Cardiac fibroblast (primary cell): ENCODE data around the gene MRPL24.

Experiments
- DNase-seq, 2 donors: peaks; one replicate each; pipeline versions ENCODE4 v3.0.0 to v3.0.0-alpha.2; 2010; ENCODE audit warnings: low read depth in 2 of 2
- H3K4me3 ChIP-seq, 2 donors: replicated peaks in 1 of 2; 1 replicate in 1 of 2; 2 replicates in 1 of 2; pipeline ENCODE4 v1.5.1; 2011; ENCODE audit warnings: low read depth in 2 of 2, low read length in 2 of 2, mild to moderate bottlenecking in 2 of 2, moderate library complexity in 1 of 2
- TF ChIP-seq, protein P1 (sequence below): IDR thresholded peaks from one replicate; pipeline ENCODE4 v1.5.1; 2011; ENCODE audit warnings: low read depth, mild to moderate bottlenecking, low read length, inconsistent platforms

The MRPL24 gene

DNA sequence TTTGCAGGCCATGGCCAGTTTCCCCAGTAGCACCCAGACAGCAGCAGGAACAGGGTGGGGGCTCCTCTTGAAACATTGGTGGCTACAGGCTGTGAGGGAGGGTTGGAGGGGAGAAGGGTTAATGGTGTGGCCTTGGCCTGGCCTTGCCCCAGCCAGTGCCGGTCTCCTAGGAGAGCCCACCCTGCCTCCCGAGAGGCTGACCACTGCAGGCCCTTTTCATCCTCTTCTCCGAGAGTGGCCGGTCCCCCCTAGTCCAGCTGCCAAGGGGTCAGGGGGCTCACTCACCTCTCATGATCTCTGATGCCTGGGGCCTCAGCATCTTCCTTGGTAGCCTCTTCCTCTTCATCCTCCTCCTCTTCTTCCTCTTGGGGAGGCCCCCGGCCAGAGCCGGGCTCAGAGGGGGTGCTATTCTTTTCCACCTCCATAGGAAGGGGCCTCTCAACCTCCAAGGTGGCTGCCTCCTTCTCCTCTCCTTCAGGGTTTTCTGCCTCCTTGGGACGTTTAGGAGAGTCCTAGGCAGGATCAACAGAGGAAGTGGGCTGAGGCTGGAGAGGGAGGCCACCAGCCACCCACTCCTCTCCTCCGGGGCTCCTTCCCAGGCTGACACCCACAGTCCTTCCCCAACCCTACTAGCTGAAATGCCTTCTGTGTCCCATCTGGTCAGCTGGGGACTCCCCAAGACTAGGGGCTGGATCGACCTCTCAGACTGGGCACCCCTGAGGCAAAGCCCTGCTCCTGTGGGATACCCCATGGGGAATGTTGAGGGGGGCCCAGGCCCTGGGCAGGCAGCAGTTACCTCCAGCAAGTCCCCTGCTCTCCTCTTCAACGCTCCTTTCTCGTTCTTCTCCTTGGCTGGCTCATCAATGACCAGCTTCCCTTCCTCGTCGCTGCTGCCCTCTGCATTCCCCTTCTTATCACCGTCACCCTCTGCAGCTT is 2.7 kb upstream of the MRPL24 start:
- TF ChIP-seq, protein P1, sequence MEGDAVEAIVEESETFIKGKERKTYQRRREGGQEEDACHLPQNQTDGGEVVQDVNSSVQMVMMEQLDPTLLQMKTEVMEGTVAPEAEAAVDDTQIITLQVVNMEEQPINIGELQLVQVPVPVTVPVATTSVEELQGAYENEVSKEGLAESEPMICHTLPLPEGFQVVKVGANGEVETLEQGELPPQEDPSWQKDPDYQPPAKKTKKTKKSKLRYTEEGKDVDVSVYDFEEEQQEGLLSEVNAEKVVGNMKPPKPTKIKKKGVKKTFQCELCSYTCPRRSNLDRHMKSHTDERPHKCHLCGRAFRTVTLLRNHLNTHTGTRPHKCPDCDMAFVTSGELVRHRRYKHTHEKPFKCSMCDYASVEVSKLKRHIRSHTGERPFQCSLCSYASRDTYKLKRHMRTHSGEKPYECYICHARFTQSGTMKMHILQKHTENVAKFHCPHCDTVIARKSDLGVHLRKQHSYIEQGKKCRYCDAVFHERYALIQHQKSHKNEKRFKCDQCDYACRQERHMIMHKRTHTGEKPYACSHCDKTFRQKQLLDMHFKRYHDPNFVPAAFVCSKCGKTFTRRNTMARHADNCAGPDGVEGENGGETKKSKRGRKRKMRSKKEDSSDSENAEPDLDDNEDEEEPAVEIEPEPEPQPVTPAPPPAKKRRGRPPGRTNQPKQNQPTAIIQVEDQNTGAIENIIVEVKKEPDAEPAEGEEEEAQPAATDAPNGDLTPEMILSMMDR = no peak
- no peak for DNase-seq
- no peak overlapping the region for H3K4me3 ChIP-seq

DNA sequence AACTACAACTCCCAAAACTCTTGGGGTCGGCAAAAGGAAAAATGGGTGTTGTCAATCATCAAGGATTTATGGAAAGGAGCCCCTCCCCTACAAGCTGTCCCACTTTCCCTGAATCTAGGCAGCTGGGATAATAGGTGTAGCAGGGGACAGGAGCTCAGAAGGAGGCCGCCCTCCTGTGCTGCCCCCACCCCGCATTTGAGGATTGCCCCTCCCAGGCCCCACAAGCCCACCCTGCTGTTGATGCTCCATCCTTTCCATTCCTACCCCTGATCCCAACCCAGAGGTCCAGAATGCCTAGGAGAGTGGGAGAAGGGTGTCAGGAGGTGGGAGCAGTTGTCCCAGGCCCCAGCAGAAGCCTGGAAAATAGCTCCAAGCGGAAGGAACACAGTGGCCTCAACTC is 1.9 kb upstream of the MRPL24 start:
- TF ChIP-seq, protein P1 = no peak
- DNase-seq = no peak

DNA sequence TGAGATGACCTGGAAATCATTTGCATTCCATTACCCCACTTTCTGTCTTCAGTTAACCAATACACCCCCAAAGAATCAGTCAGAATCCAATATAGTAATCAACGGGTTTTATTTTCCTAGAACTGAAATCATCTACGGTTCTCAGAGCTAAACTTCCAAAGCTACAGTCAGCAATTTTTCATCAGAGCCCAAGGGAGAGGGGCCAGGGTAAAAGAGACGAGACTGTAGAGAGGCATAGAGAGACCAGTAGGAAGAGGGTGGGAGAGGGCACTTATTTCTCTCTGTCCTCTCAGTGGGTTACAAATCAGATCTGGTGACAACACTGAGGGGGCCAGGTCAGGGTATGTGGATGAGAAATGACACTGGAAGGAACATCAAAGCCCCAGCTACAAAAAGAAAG is 1.1 kb upstream of the MRPL24 start:
- TF ChIP-seq, protein P1 = no peak
- DNase-seq = no peak
- no peak overlapping the region for H3K4me3 ChIP-seq

More for the DNA sequence above, 1.9 kb upstream of the MRPL24 start:
- no peak overlapping the region for H3K4me3 ChIP-seq

DNA sequence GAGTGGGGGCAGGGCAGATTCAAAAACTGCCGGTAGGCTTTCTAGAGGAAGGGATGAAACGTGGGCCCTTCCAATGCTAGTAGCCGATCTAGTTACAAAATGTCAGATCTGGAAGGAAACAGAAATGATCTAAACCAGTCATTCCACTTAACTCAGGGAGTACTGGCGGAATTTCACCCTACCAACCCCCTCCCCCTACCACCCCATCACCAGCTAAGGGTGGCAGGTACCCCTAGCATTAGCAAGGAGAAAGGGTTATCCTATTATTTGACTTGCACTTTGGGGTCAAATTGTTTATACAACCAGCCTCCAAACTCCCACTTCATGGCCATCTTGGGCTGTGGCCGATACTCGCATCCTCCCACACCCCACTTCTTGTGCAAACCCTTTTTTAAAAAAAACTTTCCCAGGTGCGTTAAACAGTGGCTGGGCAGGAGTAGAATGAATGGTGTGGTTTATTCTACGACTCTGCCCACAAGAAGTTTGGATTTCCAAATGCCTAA is 644 bp upstream of the MRPL24 start:
- no peak for DNase-seq
- peak overlapping the region in 1 of 2 donors; percentile 21 for H3K4me3 ChIP-seq
- TF ChIP-seq, protein P1 = no peak

DNA sequence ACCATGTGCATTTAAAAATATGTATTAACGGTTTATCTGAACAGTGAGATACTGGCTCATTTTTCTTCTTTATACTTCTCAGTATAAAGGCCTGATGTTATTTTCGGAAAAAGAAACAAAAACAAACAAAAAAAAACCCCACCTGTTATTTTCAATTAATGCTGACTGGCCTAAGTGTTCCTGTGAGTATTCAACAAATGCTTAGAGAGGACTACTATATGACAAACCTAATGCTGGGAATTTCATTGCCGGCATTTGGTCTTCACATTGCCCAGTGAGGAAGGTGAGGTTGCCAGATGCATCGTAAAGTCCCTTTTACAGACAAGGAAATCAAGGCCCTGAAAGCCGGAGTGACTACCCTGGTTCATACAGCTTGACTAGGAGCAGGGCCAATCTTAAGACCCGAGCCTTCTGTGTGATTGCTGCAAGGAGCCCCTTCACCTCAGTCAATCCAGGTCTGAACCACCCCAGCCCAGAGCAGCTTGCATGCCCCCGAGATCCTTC is 599 bp downstream of the MRPL24 start:
- peak in 1 of 2 donors; percentile 23 for DNase-seq
- H3K4me3 ChIP-seq = peak overlapping the region; percentile 79 to 80
- TF ChIP-seq, protein P1 = no peak

DNA sequence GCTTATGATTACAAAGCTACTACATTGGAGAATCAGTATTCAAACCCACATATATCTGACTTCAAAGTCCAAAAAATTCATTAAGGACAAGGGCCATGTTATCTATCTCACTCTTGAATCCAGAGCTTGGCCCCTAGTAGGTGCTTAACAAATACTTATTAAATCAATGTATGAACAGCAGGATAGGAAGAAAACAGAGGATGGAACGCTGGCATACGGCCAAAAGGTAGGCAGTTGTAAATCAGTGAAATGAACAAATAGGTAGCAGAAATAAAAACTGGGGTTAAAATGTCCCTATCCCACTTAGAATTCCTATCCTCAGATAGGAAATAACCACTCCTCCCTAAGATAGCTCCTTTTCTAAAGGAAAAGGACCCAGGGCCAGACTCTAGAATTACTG is 2.0 kb downstream of the MRPL24 start:
- H3K4me3 ChIP-seq = no peak overlapping the region
- TF ChIP-seq, protein P1 = no peak

More for the DNA sequence above, 2.0 kb downstream of the MRPL24 start:
- DNase-seq = no peak
